NB4 (cell line): ENCODE data around the gene NOL11.

Experiments used
- POLR2A ChIP-seq: IDR thresholded peaks from 2 replicates; pipeline ENCODE4 v1.6.1; 2011; ENCODE audit warnings: mild to moderate bottlenecking; ENCODE audit not compliant: insufficient read length; ENCODE audit errors: extremely low read depth
- TF ChIP-seq, protein P1 (sequence below): IDR thresholded peaks from one replicate; pipeline ENCODE4 v1.5.1; 2012; ENCODE audit warnings: low read depth, low read length

DNA sequence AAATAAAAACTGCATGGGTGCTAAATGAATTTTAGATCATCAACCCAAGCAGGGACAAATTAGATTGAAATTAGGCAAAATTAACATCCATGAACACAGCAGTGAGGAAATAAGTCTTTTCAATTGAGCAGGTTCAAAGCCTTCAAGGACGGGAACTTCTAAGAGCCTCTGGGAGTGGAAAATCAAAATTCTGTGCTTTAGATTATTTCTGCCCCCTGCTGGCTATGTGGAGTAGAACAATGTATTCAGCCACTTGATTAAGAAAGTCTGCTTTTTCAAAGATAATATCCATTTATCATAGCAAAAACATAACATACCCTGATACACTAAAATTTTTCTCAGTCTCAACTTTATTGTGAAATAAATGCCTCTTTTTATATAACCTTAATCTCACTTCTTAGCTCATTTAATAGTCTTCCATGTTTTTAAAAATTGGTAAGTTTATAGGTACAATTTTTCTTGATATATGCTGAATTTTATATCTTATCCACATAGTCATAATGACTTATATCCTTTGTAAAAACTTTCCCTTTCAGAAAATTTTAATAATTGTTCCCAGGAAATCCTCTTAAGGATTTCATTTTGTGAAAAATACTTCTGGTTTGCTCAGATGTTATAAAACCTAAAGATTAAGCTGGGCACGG lies 28.1 kb upstream of the NOL11 start:
- TF ChIP-seq, protein P1, sequence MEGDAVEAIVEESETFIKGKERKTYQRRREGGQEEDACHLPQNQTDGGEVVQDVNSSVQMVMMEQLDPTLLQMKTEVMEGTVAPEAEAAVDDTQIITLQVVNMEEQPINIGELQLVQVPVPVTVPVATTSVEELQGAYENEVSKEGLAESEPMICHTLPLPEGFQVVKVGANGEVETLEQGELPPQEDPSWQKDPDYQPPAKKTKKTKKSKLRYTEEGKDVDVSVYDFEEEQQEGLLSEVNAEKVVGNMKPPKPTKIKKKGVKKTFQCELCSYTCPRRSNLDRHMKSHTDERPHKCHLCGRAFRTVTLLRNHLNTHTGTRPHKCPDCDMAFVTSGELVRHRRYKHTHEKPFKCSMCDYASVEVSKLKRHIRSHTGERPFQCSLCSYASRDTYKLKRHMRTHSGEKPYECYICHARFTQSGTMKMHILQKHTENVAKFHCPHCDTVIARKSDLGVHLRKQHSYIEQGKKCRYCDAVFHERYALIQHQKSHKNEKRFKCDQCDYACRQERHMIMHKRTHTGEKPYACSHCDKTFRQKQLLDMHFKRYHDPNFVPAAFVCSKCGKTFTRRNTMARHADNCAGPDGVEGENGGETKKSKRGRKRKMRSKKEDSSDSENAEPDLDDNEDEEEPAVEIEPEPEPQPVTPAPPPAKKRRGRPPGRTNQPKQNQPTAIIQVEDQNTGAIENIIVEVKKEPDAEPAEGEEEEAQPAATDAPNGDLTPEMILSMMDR, result peak; percentile 67
- no peak for TF ChIP-seq POLR2A
